NB4 (cell line): ENCODE measurements around the gene GREB1.

Source experiments
- DNase-seq: peaks from one replicate; pipeline ENCODE4 v3.0.0; 2010; ENCODE audit warnings: low read depth
- H3K4me3 ChIP-seq: one replicate; pipeline ENCODE4 v1.5.1; 2011; ENCODE audit warnings: mild to moderate bottlenecking, low read depth, low read length, moderate library complexity
- CTCF ChIP-seq: IDR thresholded peaks from one replicate; pipeline ENCODE4 v1.5.1; 2012; ENCODE audit warnings: low read depth, low read length
- MYC ChIP-seq: IDR thresholded peaks from 2 replicates; pipeline ENCODE4 v1.6.1; 2011; ENCODE audit warnings: low read depth, low read length
- POLR2A ChIP-seq: IDR thresholded peaks from 2 replicates; pipeline ENCODE4 v1.6.1; 2011; ENCODE audit warnings: mild to moderate bottlenecking; ENCODE audit not compliant: insufficient read length; ENCODE audit errors: extremely low read depth
- TF ChIP-seq, protein P1 (sequence below): IDR thresholded peaks from 2 replicates; pipeline ENCODE4 v1.6.1; 2011; ENCODE audit warnings: low read depth, low read length

The GREB1 gene

GRCh38 chr2:11633923-11634478, 100.2 kb downstream of the GREB1 start:
- DNase-seq, result no peak
- no peak overlapping the region for H3K4me3 ChIP-seq
- no peak for TF ChIP-seq POLR2A
- TF ChIP-seq, protein P1, sequence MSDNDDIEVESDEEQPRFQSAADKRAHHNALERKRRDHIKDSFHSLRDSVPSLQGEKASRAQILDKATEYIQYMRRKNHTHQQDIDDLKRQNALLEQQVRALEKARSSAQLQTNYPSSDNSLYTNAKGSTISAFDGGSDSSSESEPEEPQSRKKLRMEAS, result no peak
- TF ChIP-seq CTCF, result no peak
- no peak for TF ChIP-seq MYC

GRCh38 chr2:11634584-11634983, 100.7 kb downstream of the GREB1 start:
- no peak for DNase-seq
- TF ChIP-seq POLR2A (no peak), CTCF (no peak), MYC (no peak)
- TF ChIP-seq, protein P1, result no peak
- H3K4me3 ChIP-seq, result no peak overlapping the region

- no peak for DNase-seq
- no peak for TF ChIP-seq MYC
- TF ChIP-seq, protein P1, result no peak
- no peak for TF ChIP-seq POLR2A
- TF ChIP-seq CTCF, result no peak
- H3K4me3 ChIP-seq, result no peak overlapping the region
These were observed 101.3 kb downstream of the GREB1 start for GRCh38 chr2:11635141-11635540.

DNA sequence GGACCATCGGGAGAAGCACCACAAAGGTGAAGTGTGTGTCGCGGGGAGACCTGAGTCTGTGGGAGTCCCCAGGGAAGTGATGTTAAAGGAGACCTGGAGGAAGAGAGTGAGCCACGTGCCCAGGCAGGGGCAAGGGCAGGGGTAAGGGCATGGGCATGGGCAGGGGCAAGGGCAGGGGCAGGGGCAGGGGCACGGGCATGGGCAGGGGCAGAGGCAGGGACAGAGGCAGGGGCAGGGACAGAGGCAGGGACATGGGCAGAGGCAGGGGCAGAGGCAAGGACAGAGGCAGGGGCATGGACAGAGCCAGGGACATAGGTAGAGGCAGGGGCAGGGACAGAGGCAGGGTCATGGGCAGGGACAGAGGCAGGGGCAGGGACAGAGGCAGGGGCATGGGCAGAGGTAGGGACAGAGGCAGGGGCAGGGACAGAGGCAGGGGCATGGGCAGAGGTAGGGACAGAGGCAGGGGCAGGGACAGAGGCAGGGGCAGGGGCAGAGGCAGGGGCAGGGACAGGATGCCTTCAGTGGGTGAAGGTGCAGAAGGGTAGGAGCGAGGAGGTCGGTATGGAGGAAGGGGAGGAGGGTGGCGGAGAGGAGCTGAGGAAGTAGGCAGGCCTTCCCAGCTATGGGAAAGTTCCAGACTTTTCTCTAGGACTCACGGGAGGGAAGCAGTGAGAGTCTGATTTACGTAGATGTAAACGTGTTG, 102.9 kb downstream of the GREB1 start:
- no peak overlapping the region for H3K4me3 ChIP-seq
- no peak for TF ChIP-seq POLR2A
- TF ChIP-seq CTCF, result no peak
- TF ChIP-seq, protein P1, result no peak
- no peak for TF ChIP-seq MYC
- no peak for DNase-seq

GRCh38 chr2:11637546-11637945, 103.7 kb downstream of the GREB1 start:
- TF ChIP-seq MYC (no peak), POLR2A (no peak), CTCF (no peak)
- TF ChIP-seq, protein P1, result no peak
- no peak overlapping the region for H3K4me3 ChIP-seq
- DNase-seq, result no peak
